Skeletal muscle satellite cell (primary cell): ENCODE data around the gene SHROOM3.

ENCODE experiments used
- H3K27me3 ChIP-seq: 2 replicates; pipeline ENCODE4 v1.7.0; 2013; ENCODE audit warnings: low read length; ENCODE audit not compliant: control insufficient read depth, insufficient read depth
- H3K36me3 ChIP-seq: 2 replicates; pipeline ENCODE4 v1.7.0; 2013; ENCODE audit warnings: mild to moderate bottlenecking, control low read depth, low read length; ENCODE audit not compliant: insufficient read depth
- H3K4me1 ChIP-seq: 2 replicates; pipeline ENCODE4 v1.7.0; 2013; ENCODE audit warnings: low read length; ENCODE audit not compliant: control insufficient read depth, insufficient read depth
- H3K4me2 ChIP-seq: 2 replicates; pipeline ENCODE4 v1.7.0; 2013; ENCODE audit warnings: mild to moderate bottlenecking, low read length
- H3K4me3 ChIP-seq: 2 replicates; pipeline ENCODE4 v1.7.0; 2013; ENCODE audit warnings: low read length
- H3K9ac ChIP-seq: 2 replicates; pipeline ENCODE4 v1.7.0; 2013; ENCODE audit warnings: mild to moderate bottlenecking, low read depth, low read length, moderate library complexity
- H3K9me3 ChIP-seq: replicated peaks from 2 replicates; pipeline ENCODE4 v1.7.0; 2013; ENCODE audit warnings: mild to moderate bottlenecking, control low read depth, low read length

SHROOM3 gene

GRCh38 chr4:76476571-76476970, 41.5 kb downstream of the SHROOM3 start:
- Histone ChIP-seq H3K27me3 (no peaks in the 10 kb centered on the region), H3K4me1 (no peaks in the 10 kb centered on the region), H3K36me3 (no peaks in the 10 kb centered on the region), H3K9ac (no peak overlapping the region), H3K4me2 (no peak overlapping the region), H3K4me3 (no peak overlapping the region), H3K9me3 (no peaks in the 10 kb centered on the region)

- Histone ChIP-seq H3K4me3 (no peak overlapping the region), H3K27me3 (no peaks in the 10 kb centered on the region), H3K36me3 (no peaks in the 10 kb centered on the region), H3K9ac (no peak overlapping the region), H3K9me3 (no peaks in the 10 kb centered on the region), H3K4me1 (no peaks in the 10 kb centered on the region), H3K4me2 (no peak overlapping the region)
Measured at GRCh38 chr4:76484654-76485053, 49.6 kb downstream of the SHROOM3 start.

- Histone ChIP-seq H3K36me3 (no peaks in the 10 kb centered on the region), H3K27me3 (no peaks in the 10 kb centered on the region), H3K4me1 (no peaks in the 10 kb centered on the region), H3K4me2 (no peak overlapping the region), H3K4me3 (no peak overlapping the region), H3K9me3 (no peaks in the 10 kb centered on the region), H3K9ac (no peak overlapping the region)
Measured at GRCh38 chr4:76485450-76485849, 50.4 kb downstream of the SHROOM3 start.

GRCh38 chr4:76486588-76487276, 51.7 kb downstream of the SHROOM3 start:
- Histone ChIP-seq H3K9ac (no peak overlapping the region), H3K27me3 (no peaks in the 10 kb centered on the region), H3K4me1 (no peaks in the 10 kb centered on the region), H3K9me3 (no peaks in the 10 kb centered on the region), H3K36me3 (no peaks in the 10 kb centered on the region), H3K4me2 (no peak overlapping the region), H3K4me3 (no peak overlapping the region)

GRCh38 chr4:76487621-76488020, 52.6 kb downstream of the SHROOM3 start:
- Histone ChIP-seq H3K27me3 (no peaks in the 10 kb centered on the region), H3K36me3 (no peaks in the 10 kb centered on the region), H3K4me1 (no peaks in the 10 kb centered on the region), H3K9me3 (no peaks in the 10 kb centered on the region), H3K4me3 (no peak overlapping the region), H3K9ac (no peak overlapping the region), H3K4me2 (no peak overlapping the region)

- no peak overlapping the region for H3K9ac ChIP-seq
- no peaks in the 10 kb centered on the region for H3K9me3 ChIP-seq
- H3K27me3 ChIP-seq: no peaks in the 10 kb centered on the region
- no peak overlapping the region for H3K4me2 ChIP-seq
- H3K4me3 ChIP-seq: no peak overlapping the region
- H3K36me3 ChIP-seq: no peaks in the 10 kb centered on the region
- no peaks in the 10 kb centered on the region for H3K4me1 ChIP-seq
Measured at GRCh38 chr4:76488455-76488854, 53.4 kb downstream of the SHROOM3 start.

GRCh38 chr4:76488888-76489685, 54.1 kb downstream of the SHROOM3 start:
- Histone ChIP-seq H3K9ac (no peak overlapping the region), H3K36me3 (no peaks in the 10 kb centered on the region), H3K4me2 (no peak overlapping the region), H3K9me3 (no peaks in the 10 kb centered on the region), H3K27me3 (no peaks in the 10 kb centered on the region), H3K4me1 (no peaks in the 10 kb centered on the region), H3K4me3 (no peak overlapping the region)

- Histone ChIP-seq H3K4me2 (no peak overlapping the region), H3K9ac (no peak overlapping the region), H3K27me3 (peaks cover 6% of the 10 kb centered on the region), H3K9me3 (no peaks in the 10 kb centered on the region), H3K4me1 (no peaks in the 10 kb centered on the region), H3K36me3 (no peaks in the 10 kb centered on the region), H3K4me3 (no peak overlapping the region)
Measured at GRCh38 chr4:76489686-76490161, 54.7 kb downstream of the SHROOM3 start.

- no peak overlapping the region for H3K4me2 ChIP-seq
- no peaks in the 10 kb centered on the region for H3K4me1 ChIP-seq
- no peaks in the 10 kb centered on the region for H3K9me3 ChIP-seq
- peaks cover 28% of the 10 kb centered on the region for H3K27me3 ChIP-seq
- H3K9ac ChIP-seq: no peak overlapping the region
- H3K36me3 ChIP-seq: no peaks in the 10 kb centered on the region
- no peak overlapping the region for H3K4me3 ChIP-seq
Measured at GRCh38 chr4:76492055-76492454, 57.0 kb downstream of the SHROOM3 start.

GRCh38 chr4:76494243-76494642, 59.2 kb downstream of the SHROOM3 start:
- Histone ChIP-seq H3K4me1 (no peaks in the 10 kb centered on the region), H3K36me3 (no peaks in the 10 kb centered on the region), H3K9ac (no peak overlapping the region), H3K27me3 (peaks cover 37% of the 10 kb centered on the region), H3K4me3 (no peak overlapping the region), H3K4me2 (no peak overlapping the region), H3K9me3 (no peaks in the 10 kb centered on the region)

- Histone ChIP-seq H3K9ac (no peak overlapping the region), H3K4me1 (no peaks in the 10 kb centered on the region)
Measured at GRCh38 chr4:76494871-76495590, 60.0 kb downstream of the SHROOM3 start.

More at GRCh38 chr4:76494871-76495590, 60.0 kb downstream of the SHROOM3 start:
- no peaks in the 10 kb centered on the region for H3K36me3 ChIP-seq
- H3K27me3 ChIP-seq: peaks cover 37% of the 10 kb centered on the region
- H3K4me3 ChIP-seq: no peak overlapping the region
- no peak overlapping the region for H3K4me2 ChIP-seq
- no peaks in the 10 kb centered on the region for H3K9me3 ChIP-seq
